ENCODE measurements around the gene SCNN1G. TPM values are rescaled to one million over a fixed set of nuclear protein-coding genes. Genes with fewer than 3 reads are reported as not detected.

Gene SCNN1G
- total and polyA plus RNA-seq, 2 of the 13 experiments (the other 11 are each of a cell fraction or from before 2014, with no cell fraction given): not detected

GRCh38 chr16:23149267-23149992 lies 33.1 kb upstream of the SCNN1G start, which contains the start of gene USP31 (continued):
- TF ChIP-seq, protein P1, sequence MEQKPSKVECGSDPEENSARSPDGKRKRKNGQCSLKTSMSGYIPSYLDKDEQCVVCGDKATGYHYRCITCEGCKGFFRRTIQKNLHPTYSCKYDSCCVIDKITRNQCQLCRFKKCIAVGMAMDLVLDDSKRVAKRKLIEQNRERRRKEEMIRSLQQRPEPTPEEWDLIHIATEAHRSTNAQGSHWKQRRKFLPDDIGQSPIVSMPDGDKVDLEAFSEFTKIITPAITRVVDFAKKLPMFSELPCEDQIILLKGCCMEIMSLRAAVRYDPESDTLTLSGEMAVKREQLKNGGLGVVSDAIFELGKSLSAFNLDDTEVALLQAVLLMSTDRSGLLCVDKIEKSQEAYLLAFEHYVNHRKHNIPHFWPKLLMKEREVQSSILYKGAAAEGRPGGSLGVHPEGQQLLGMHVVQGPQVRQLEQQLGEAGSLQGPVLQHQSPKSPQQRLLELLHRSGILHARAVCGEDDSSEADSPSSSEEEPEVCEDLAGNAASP (CRISPR knock-in tag; IDR thresholded peaks at IDR 0.05; ENCODE audit: borderline replicate concordance): peak; percentile 78; the same call in 1 of the 2 replicates
- no peak for TF ChIP-seq LCORL (IDR thresholded peaks at IDR 0.05)
- peak; percentile 68 for TF ChIP-seq LCORL (CRISPR knock-in tag; IDR thresholded peaks at IDR 0.05)
- TF ChIP-seq, protein P2, sequence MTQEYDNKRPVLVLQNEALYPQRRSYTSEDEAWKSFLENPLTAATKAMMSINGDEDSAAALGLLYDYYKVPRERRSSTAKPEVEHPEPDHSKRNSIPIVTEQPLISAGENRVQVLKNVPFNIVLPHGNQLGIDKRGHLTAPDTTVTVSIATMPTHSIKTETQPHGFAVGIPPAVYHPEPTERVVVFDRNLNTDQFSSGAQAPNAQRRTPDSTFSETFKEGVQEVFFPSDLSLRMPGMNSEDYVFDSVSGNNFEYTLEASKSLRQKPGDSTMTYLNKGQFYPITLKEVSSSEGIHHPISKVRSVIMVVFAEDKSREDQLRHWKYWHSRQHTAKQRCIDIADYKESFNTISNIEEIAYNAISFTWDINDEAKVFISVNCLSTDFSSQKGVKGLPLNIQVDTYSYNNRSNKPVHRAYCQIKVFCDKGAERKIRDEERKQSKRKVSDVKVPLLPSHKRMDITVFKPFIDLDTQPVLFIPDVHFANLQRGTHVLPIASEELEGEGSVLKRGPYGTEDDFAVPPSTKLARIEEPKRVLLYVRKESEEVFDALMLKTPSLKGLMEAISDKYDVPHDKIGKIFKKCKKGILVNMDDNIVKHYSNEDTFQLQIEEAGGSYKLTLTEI (CRISPR knock-in tag; conservative IDR thresholded peaks at IDR 0.05): no peak
- peak; percentile 89 for TF ChIP-seq DNMT1 (CRISPR knock-in tag; IDR thresholded peaks at IDR 0.05)
- TF ChIP-seq PREB (CRISPR knock-in tag; IDR thresholded peaks at IDR 0.05): no peak
- TF ChIP-seq ZNF260 (CRISPR knock-in tag; IDR thresholded peaks at IDR 0.05; ENCODE audit: borderline replicate concordance, low read depth): no peak
- peak; percentile 98 for TF ChIP-seq KMT2B (CRISPR knock-in tag; IDR thresholded peaks at IDR 0.05)
- TF ChIP-seq SYNCRIP (IDR thresholded peaks at IDR 0.05; ENCODE audit: insufficient read depth, low read depth, low read length): no peak
- no peak for TF ChIP-seq ZNF674 (CRISPR knock-in tag; IDR thresholded peaks at IDR 0.05; ENCODE audit: low read depth)
- TF ChIP-seq KLF11 (CRISPR knock-in tag; IDR thresholded peaks at IDR 0.05): peak; percentile 77; the same call in 1 of the 2 replicates
- TF ChIP-seq ZNF512B (CRISPR knock-in tag; IDR thresholded peaks at IDR 0.05; ENCODE audit: borderline replicate concordance): peak; percentile 30; the same call in 1 of the 2 replicates
- TF ChIP-seq HMGXB3 (CRISPR knock-in tag; IDR thresholded peaks at IDR 0.05; ENCODE audit: borderline replicate concordance): peak; percentile 94
- TF ChIP-seq NFIB (CRISPR knock-in tag; IDR thresholded peaks at IDR 0.05; ENCODE audit: borderline replicate concordance): no peak
- no peak for TF ChIP-seq ZSCAN30 (CRISPR knock-in tag; IDR thresholded peaks at IDR 0.05)
- TF ChIP-seq KDM1A (CRISPR knock-in tag; IDR thresholded peaks at IDR 0.05): peak; percentile 81
- TF ChIP-seq ZNF660 (CRISPR knock-in tag; IDR thresholded peaks at IDR 0.05; ENCODE audit: borderline replicate concordance, low read depth): no peak
- TF ChIP-seq SP5 (CRISPR knock-in tag; IDR thresholded peaks at IDR 0.05; ENCODE audit: borderline replicate concordance, low read depth): peak; percentile 61; the same call in 1 of the 2 replicates

All from HepG2 (cell line).